GM18909 (cell line): ENCODE results near the gene PSMB4.
"Not testable (repeated sequence)": the region's sequence is repeated elsewhere in the genome, so short reads cannot be mapped to it uniquely, and the experiment has no call there.

Source experiments
- ATAC-seq: cut with Tn5 transposase; IDR thresholded peaks from one replicate; pipeline ENCODE4 v1.9.1; 2021; ENCODE audit warnings: mild to moderate bottlenecking; ENCODE audit not compliant: unreplicated experiment, poor library complexity

PSMB4 gene

DNA sequence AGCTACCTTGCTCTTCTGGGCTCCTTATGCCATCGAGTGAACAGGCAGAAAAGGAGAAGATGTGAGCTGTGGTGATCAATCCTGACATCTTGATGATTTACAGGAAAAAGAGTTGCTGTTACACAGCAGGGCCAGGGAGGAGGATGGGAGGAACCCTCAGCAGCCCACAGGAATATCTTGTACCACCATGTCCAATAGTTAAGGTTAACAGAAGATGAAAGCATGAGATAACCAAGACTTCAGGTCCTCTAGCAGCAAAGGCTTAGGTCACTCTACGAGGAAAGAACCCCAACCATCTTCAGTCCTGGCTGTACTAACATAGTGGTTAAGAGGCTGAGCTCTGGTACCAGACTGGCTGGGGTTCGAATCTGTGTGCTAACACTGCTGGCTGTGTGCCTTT is 14.8 kb upstream of the PSMB4 start:
- no peak for ATAC-seq

GRCh38 chr1:151386002-151386401 is 13.4 kb upstream of the PSMB4 start:
- ATAC-seq, result no peak

DNA sequence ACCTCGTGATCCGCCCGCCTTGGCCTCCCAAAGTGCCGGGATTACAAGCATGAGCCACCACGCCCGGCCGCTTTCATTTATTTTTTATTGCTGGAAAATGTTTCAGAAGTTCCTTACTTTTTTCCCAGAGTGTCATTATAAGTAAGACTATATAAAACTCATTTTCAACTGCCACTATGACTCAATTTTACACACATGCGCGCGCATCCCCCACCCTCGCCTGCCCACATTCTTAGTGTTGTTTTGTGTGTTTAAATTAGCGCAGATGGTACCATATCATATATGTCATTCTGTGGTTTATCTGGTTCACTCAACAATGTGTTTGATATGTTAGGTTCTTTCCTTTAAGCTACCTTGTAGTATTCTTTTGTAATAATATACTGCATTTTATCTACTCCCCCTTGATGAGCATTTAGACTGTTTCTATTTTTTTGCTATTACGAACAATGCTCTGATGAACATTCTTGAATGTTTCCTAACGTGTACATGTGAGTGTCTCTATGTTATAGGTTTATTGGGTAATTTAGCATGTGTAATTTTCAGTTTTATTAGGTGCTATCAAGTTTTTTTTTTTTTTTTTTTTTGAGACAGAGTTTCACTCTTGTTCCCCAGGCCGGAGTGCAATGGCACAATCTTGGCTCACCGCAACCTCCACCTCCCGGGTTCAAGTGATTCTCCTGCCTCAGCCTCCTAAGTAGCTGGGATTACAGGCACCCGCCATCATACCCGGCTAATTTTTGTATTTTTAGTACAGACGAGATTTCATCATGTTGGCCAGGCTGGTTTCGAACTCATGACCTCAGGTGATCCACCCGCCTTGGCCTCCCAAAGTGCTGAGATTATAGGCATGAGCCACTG is 8.9 kb upstream of the PSMB4 start:
- ATAC-seq, result not testable (repeated sequence)

DNA sequence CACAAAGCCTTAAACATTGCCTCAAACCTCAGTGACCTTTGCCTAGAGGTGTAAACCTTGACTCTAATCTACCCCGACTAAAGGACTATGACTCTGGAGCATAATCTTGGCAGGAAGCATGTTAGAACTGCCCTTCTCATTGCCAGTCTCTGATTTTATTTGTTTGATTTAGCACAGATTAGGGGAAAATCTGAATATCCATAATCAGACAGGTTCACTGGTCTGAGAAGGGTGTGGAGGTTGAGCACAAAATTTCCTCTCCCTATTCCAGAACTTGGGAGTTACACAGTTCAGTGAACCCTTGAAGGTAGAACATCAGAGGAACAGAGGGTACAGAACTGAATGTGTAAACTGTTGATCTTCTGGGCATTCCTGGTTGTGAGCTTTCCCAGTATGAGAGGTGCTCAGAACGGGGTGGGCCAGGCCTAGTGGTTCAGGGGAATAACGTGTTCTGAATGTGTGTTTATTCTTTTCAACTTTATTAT is 8.3 kb upstream of the PSMB4 start:
- no peak for ATAC-seq

GRCh38 chr1:151393583-151393982 is 5.8 kb upstream of the PSMB4 start:
- ATAC-seq, result no peak

DNA sequence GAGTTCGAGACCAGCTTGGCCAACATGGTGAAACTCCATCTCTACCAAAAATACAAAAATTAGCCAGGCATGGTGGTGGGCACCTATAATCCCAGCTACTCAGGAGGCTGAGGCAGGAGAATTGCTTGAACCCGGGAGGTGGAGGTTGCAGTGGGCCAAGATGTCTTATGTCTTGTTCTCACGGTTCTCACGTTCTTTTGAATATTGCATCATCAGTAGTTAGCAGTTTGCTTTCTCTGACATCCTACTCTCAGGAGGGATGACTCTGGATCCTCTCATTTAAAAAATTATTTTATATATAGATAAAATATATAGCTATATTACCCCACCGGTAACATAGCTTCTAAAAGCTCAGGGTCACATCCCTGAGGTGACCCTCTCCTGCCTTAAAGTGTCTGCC is 3.1 kb upstream of the PSMB4 start:
- not testable (repeated sequence) for ATAC-seq

DNA sequence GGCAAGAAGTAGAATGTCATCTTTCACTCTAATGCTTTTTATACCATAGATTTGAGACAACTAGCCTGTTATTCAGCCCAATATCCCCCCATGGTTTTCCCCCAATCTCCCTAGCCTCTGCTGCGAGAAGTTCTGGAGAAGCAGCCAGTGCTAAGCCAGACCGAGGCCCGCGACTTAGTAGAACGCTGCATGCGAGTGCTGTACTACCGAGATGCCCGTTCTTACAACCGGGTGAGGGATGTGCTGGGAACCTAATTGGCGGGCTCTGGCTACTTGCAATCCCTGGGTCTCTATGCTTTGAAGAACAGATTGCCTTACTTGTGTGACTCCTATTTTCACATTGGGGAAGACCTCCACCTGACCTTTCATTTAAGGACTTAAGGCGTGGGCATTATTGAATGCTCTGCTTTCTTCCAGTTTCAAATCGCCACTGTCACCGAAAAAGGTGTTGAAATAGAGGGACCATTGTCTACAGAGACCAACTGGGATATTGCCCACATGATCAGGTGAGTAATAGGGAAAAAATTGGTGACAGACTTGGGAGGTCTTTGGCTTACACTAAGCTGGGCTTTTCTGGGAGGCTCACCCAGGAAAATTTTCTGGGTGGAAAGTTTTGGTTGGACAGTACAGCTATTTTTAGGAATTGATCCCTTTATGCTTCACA is 1.9 kb downstream of the PSMB4 start:
- ATAC-seq, result no peak

GRCh38 chr1:151401860-151402259 is 2.5 kb downstream of the PSMB4 start:
- ATAC-seq, result no peak

- no peak for ATAC-seq
These were observed 3.4 kb downstream of the PSMB4 start for GRCh38 chr1:151402764-151403163.

GRCh38 chr1:151403612-151404011 is 4.2 kb downstream of the PSMB4 start:
- no peak for ATAC-seq

DNA sequence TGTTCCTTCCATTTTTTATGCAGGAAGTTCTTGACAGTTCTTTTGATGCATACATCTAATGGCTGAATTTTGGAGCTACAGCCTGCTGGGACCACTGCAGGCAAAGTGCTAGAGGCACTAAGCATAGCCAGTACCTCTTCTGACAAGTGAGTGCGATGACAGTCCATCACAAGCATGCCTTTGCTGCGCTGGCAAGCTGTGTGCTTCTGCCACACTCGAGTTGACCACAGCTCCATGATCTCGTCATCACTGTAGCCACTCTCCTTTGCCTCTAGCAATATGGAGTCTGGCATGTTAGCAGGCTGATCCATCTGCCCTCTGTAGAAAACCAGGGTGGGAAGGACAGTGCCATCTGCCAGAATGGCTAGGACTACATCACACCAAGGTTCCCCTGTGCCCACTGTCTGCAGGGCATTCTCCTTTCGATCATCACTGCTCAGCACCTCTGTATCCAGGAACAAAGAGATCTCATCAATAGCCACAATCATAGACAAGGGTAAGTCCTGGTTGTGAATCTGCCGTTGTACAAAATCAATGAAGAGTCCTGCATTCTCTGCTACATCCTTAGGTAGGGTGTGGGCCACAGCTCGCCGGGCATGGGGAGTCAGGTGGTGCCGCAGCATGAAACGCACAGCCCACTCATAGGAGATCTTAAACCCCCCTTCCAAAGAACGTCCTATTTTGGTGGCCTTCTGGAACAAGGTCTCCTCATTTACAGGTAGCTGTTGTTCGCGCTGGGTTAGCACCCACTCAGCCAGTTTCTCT is 6.0 kb downstream of the PSMB4 start:
- ATAC-seq, result no peak

- no peak for ATAC-seq
These were observed 6.8 kb downstream of the PSMB4 start for GRCh38 chr1:151406176-151406575.

- ATAC-seq, result no peak
These were observed 7.9 kb downstream of the PSMB4 start for GRCh38 chr1:151407304-151407703.

DNA sequence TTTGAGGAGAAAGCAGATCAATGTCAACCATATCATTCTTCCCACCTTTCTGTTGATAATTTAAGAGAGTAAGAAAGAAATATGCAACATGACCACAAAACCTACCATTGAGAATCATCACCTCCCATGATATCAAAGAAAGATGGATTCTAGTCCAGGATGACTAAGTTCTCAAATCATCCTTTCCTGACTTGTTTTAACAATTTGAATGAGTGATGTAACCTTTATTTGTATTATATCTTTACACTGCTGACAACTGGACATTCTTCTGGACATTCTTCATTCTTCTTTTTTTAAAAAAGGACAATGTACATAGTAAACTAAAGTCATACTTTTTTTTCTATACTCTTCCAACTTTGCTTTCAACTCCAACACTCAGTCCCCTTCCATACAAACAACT is 9.5 kb downstream of the PSMB4 start:
- no peak for ATAC-seq

DNA sequence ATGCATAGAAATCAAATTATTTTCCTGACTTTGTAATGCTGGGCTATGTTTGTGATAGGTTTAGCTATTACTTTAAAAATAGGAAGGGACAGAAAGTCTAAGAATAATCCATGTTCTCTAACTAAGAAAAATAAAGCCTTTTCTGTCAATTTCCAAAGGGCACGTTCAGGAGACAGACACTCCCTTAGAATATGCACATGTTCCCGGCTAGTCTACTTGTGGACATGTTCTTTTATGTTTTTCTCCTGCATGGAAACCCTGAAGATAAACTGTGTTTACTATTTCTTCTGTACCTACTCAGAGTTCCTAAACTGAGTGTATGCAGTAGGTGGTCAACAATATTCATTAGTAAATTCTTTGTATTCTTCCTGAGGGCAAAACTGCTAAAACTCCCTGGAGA is 12.5 kb downstream of the PSMB4 start:
- no peak for ATAC-seq

DNA sequence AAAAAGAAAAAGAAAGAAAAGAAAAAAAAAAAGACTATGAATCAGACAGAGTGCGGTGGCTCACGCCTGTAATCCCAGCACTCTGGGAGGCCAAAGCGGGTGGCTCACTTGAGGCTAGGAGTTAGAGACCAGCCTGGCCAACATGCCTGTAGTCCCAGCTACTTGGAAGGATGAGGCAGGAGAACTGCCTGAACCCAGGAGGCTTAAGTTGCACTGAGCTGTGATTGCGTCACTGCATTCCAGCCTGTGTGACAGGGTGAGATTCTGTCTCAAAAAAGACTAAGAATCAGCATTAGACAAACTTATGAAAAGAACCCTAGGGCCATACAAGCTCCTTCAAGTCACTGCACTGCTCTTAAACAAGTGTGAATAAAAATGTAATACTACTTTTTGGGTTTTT is 16.9 kb downstream of the PSMB4 start:
- no peak for ATAC-seq

GRCh38 chr1:151418081-151418480 is 18.7 kb downstream of the PSMB4 start:
- no peak for ATAC-seq

DNA sequence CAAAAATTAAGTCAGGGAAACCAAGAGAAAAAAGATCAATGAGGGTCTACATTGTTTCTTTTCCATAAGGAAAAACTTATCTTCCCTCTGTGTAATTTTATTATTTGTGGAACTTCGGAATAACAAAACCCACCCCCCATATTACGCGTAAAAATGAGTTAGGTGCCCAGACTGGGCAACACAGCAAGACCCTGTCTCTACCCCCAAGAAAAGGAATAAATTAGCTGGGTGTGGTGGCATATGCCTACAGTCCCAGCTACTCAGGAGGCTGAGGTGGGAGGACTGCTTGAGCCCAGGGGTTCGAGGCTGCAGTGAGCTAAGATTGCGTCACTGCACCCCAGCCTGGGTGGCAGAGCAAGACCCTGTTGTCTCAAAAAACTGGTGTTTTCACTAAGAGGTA is 20.4 kb downstream of the PSMB4 start:
- ATAC-seq, result no peak

DNA sequence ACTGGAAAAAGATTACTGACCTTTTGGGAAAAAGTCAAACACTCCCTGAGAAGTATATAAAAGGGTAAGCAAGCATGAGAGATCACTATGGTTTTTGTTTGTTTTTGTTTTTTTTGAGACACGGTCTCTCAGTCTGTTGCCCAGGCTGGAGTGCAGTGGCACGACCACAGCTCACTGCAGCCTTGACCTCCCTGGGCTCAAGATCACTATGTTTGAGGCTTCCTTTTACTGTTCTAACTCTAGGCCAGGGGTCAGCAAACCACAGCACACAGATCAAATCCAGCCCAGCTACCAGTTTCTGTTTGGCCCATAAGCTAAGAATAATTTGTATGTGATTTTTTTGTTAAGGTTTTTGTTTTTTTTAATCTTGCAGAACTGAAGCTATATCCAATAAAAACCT is 25.7 kb downstream of the PSMB4 start:
- ATAC-seq, result no peak

DNA sequence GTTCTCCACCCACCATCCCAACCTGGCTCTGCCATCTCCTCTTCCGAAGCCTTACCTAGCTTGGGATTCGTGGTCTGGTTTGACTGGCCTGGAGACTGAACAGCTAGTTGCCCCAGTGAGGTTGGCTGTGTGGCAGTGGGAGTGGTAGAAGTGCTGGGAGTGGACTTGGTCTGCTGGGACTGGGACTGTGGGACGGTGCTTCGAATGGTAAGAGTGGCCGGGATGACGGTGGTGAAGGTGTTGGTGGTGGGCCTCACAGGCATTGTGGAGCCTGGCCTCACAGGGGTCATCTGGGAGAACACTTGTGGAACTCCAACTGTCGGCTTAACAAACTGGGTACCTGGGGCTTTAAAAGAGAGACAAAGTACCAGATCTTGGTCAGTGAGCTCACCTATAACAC is 28.7 kb downstream of the PSMB4 start:
- no peak for ATAC-seq

GRCh38 chr1:151433827-151434226 is 34.5 kb downstream of the PSMB4 start:
- not testable (repeated sequence) for ATAC-seq
